Right lung (tissue), 5 donors: Measurements from ENCODE around the gene GIMAP4. TPM values are rescaled to one million over a fixed set of nuclear protein-coding genes. Genes with fewer than 3 reads are reported as not detected.

Source experiments
- polyA plus RNA-seq, 5 donors: library from polyadenylated mRNA; unstranded; fragments of 120-200 nt; gene quantifications; one replicate each; pipeline versions ENCODE4 v1.2.1 to v1.2.3, GENCODE V29; 2013; ENCODE audit warnings: inconsistent platforms in 1 of 5, low replicate concordance in 1 of 5; ENCODE audit not compliant: insufficient read length in 5 of 5, insufficient read depth in 1 of 5

The GIMAP4 gene
- polyA plus RNA-seq, 5 donors = 65.4 to 106 (median 78.0) TPM

Other genes starting within 250 kb of the GIMAP4 start
- 10 to 100 TPM; 15.0 to 22.7 (median 18.5) TPM for gene LRRC61, start 244.0 kb upstream of the GIMAP4 start, polyA plus RNA-seq
- 1 to 10 TPM; 4.0 to 9.4 (median 5.4) TPM for gene ACTR3C, start 243.8 kb upstream of the GIMAP4 start, polyA plus RNA-seq
- gene RARRES2, start 225.8 kb upstream of the GIMAP4 start, polyA plus RNA-seq = 100 to 1,000 TPM; 146 to 314 (median 221) TPM
- gene REPIN1, start 198.6 kb upstream of the GIMAP4 start, polyA plus RNA-seq = 10 to 100 TPM; 51.0 to 85.1 (median 76.9) TPM
- gene ZNF775, start 188.1 kb upstream of the GIMAP4 start, polyA plus RNA-seq = 10 to 100 TPM in 1 of 5 donors, 1 to 10 TPM in 4; 3.5 to 12.4 (median 5.6) TPM
- 10 to 100 TPM; 18.1 to 28.7 (median 24.8) TPM for gene GIMAP8, start 116.8 kb upstream of the GIMAP4 start, polyA plus RNA-seq
- 10 to 100 TPM; 30.0 to 50.8 (median 38.9) TPM for gene GIMAP7, start 52.5 kb upstream of the GIMAP4 start, polyA plus RNA-seq
- gene GIMAP6, start 65.0 kb downstream of the GIMAP4 start, polyA plus RNA-seq = 10 to 100 TPM; 27.3 to 33.1 (median 28.0) TPM
- 10 to 100 TPM; 16.1 to 26.3 (median 19.1) TPM for gene GIMAP2, start 118.3 kb downstream of the GIMAP4 start, polyA plus RNA-seq
- gene GIMAP1, start 149.2 kb downstream of the GIMAP4 start, polyA plus RNA-seq = 1 to 10 TPM; 4.6 to 6.7 (median 5.7) TPM
- gene GIMAP5, start 170.0 kb downstream of the GIMAP4 start, polyA plus RNA-seq = 10 to 100 TPM; 11.7 to 24.0 (median 17.4) TPM
- gene TMEM176B, start 233.0 kb downstream of the GIMAP4 start, polyA plus RNA-seq = 10 to 100 TPM in 4 of 5 donors, 1 to 10 TPM in 1; 6.5 to 17.0 (median 13.4) TPM
- gene TMEM176A, start 233.4 kb downstream of the GIMAP4 start, polyA plus RNA-seq = 1 to 10 TPM; 4.2 to 6.8 (median 6.4) TPM